Measurements from ENCODE around the gene GDPD3. TPM values are rescaled to one million over a fixed set of nuclear protein-coding genes. Genes with fewer than 3 reads are reported as not detected.
A peak's percentile ranks its signal among the peaks of the same experiment; 100 is the strongest.

Gene GDPD3, protein sequence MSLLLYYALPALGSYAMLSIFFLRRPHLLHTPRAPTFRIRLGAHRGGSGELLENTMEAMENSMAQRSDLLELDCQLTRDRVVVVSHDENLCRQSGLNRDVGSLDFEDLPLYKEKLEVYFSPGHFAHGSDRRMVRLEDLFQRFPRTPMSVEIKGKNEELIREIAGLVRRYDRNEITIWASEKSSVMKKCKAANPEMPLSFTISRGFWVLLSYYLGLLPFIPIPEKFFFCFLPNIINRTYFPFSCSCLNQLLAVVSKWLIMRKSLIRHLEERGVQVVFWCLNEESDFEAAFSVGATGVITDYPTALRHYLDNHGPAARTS
- total RNA-seq (2014; rRNA removed; shearing (Covaris generic)), result 0.94 TPM in 1 of 2 replicates, not detected in the other
- polyA plus RNA-seq (2016; fragmentation: Nextera tagmentation; extraction: Ambion mirVana), result 1.1 and 1.4 TPM in 2 replicates
- long read RNA-seq, partial matches to known transcripts, result 1 of 1 reads
- long read RNA-seq, other reads (novel, unspliced or antisense), result 0 of 1 reads

DNA sequence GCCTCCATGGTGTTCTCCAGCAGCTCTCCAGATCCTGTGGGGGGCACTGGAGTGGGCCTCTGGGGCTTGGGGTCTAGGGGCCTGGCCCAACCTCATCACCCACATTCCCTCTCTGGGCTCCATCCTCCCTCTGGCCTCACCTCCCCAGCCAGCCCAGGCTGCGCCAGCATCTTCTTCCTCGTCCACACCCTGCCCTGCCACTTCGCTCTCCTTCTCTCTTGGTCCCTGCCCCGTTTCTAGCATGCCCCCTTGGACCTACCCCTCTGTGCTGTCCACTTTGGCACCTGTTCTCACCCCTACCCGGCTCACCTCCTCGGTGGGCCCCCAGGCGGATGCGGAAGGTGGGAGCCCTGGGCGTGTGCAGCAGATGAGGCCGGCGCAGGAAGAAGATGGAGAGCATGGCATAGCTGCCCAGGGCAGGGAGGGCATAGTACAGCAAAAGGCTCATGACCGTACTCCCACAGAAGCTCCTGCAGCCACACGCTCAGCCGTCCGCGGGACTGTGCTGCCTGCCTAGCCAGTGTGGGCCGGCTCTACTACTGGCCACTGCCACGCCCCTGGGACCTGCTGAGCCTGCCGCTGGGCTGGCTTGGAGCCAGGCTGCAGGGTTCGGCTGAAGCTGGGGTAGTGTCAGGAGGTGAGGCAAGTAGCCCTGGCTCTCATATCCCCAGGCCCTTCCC, at the start of gene GDPD3:
TSS of gene GDPD3 (minus strand) at position 507 of the 680 bp plus-strand sequence. CDS start at position 448, 59 bp downstream.
- Histone ChIP-seq H3K9me2 (ENCODE audit: insufficient read depth) (no peaks in the 10 kb centered on the region), H3K4me3 (no peak within 1 kb of the TSS), H3K27me3 (ENCODE audit: insufficient read depth) (no peaks in the 10 kb centered on the region), H2AFZ (no peak within 1 kb of the TSS), H4K20me1 (replicated peaks; ENCODE audit: insufficient read depth) (no peaks in the 10 kb centered on the region), H3K36me3 (ENCODE audit: insufficient read depth) (no peaks in the 10 kb centered on the region), H3K79me2 (replicated peaks; ENCODE audit: insufficient read depth) (no peaks in the 10 kb centered on the region), H3F3A (replicated peaks; ENCODE audit: low read depth) (no peaks in the 10 kb centered on the region; the same call in 1 of the 2 replicates), H3K4me2 (0 out of 2 replicates have a peak within 1 kb of the TSS, but pooled peaks have one; percentile 26), H3K27ac (ENCODE audit: low read depth) (no peak within 1 kb of the TSS), H3K4me1 (ENCODE audit: insufficient read depth) (peaks cover 4% of the 10 kb centered on the region)
- TF ChIP-seq CREB1 (CRISPR knock-in tag; IDR thresholded peaks at IDR 0.05; ENCODE audit: low read depth), result no peak
- no peak for TF ChIP-seq NANOG (IDR thresholded peaks at IDR 0.05; ENCODE audit: borderline replicate concordance)
- TF ChIP-seq POLR2AphosphoS5 (IDR thresholded peaks at IDR 0.05; ENCODE audit: low read depth), result no peak
- no peak for TF ChIP-seq ZNF114 (CRISPR knock-in tag; IDR thresholded peaks at IDR 0.05)
- TF ChIP-seq STAT1 (IDR thresholded peaks at IDR 0.05; ENCODE audit: unreplicated experiment), result no peak
- TF ChIP-seq EZH2 (IDR thresholded peaks at IDR 0.05; ENCODE audit: low read depth, unreplicated experiment), result no peak
- no peak for TF ChIP-seq ZNF331 (CRISPR knock-in tag; IDR thresholded peaks at IDR 0.05; ENCODE audit: low read depth)
- TF ChIP-seq EZH2phosphoT487 (IDR thresholded peaks at IDR 0.05; ENCODE audit: unreplicated experiment), result no peak
- TF ChIP-seq, protein P1, sequence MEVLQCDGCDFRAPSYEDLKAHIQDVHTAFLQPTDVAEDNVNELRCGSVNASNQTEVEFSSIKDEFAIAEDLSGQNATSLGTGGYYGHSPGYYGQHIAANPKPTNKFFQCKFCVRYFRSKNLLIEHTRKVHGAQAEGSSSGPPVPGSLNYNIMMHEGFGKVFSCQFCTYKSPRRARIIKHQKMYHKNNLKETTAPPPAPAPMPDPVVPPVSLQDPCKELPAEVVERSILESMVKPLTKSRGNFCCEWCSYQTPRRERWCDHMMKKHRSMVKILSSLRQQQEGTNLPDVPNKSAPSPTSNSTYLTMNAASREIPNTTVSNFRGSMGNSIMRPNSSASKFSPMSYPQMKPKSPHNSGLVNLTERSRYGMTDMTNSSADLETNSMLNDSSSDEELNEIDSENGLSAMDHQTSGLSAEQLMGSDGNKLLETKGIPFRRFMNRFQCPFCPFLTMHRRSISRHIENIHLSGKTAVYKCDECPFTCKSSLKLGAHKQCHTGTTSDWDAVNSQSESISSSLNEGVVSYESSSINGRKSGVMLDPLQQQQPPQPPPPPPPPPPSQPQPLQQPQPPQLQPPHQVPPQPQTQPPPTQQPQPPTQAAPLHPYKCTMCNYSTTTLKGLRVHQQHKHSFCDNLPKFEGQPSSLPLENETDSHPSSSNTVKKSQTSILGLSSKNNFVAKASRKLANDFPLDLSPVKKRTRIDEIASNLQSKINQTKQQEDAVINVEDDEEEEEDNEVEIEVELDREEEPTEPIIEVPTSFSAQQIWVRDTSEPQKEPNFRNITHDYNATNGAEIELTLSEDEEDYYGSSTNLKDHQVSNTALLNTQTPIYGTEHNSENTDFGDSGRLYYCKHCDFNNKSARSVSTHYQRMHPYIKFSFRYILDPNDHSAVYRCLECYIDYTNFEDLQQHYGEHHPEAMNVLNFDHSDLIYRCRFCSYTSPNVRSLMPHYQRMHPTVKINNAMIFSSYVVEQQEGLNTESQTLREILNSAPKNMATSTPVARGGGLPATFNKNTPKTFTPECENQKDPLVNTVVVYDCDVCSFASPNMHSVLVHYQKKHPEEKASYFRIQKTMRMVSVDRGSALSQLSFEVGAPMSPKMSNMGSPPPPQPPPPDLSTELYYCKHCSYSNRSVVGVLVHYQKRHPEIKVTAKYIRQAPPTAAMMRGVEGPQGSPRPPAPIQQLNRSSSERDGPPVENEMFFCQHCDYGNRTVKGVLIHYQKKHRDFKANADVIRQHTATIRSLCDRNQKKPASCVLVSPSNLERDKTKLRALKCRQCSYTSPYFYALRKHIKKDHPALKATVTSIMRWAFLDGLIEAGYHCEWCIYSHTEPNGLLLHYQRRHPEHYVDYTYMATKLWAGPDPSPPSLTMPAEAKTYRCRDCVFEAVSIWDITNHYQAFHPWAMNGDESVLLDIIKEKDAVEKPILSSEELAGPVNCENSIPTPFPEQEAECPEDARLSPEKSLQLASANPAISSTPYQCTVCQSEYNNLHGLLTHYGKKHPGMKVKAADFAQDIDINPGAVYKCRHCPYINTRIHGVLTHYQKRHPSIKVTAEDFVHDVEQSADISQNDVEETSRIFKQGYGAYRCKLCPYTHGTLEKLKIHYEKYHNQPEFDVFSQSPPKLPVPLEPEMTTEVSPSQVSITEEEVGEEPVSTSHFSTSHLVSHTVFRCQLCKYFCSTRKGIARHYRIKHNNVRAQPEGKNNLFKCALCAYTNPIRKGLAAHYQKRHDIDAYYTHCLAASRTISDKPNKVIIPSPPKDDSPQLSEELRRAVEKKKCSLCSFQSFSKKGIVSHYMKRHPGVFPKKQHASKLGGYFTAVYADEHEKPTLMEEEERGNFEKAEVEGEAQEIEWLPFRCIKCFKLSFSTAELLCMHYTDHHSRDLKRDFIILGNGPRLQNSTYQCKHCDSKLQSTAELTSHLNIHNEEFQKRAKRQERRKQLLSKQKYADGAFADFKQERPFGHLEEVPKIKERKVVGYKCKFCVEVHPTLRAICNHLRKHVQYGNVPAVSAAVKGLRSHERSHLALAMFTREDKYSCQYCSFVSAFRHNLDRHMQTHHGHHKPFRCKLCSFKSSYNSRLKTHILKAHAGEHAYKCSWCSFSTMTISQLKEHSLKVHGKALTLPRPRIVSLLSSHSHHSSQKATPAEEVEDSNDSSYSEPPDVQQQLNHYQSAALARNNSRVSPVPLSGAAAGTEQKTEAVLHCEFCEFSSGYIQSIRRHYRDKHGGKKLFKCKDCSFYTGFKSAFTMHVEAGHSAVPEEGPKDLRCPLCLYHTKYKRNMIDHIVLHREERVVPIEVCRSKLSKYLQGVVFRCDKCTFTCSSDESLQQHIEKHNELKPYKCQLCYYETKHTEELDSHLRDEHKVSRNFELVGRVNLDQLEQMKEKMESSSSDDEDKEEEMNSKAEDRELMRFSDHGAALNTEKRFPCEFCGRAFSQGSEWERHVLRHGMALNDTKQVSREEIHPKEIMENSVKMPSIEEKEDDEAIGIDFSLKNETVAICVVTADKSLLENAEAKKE (CRISPR knock-in tag; IDR thresholded peaks at IDR 0.05), result no peak
- Mint-ChIP-seq H3K27ac (no peak within 1 kb of the TSS; the same call in none of the 2 replicates), H3K4me1 (peaks cover 9% of the 10 kb centered on the region), H3K27me3 (ENCODE audit: insufficient read depth, low read depth, poor library complexity) (peaks cover 5% of the 10 kb centered on the region), H3K9me3 (no peaks in the 10 kb centered on the region), H3K4me3 (no peak within 1 kb of the TSS), H3K36me3 (ENCODE audit: low read depth) (no peaks in the 10 kb centered on the region; the same call in 2 of the 3 replicates)
- DNase-seq (ENCODE audit: low spot score), result no peak
- ATAC-seq, result peak; percentile 14
